NB4 (cell line): ENCODE results near the gene PLD5.
"Not testable (repeated sequence)": the region's sequence is repeated elsewhere in the genome, so short reads cannot be mapped to it uniquely, and the experiment has no call there.

Experiments used
- DNase-seq: peaks from one replicate; pipeline ENCODE4 v3.0.0; 2010; ENCODE audit warnings: low read depth
- H3K4me3 ChIP-seq: one replicate; pipeline ENCODE4 v1.5.1; 2011; ENCODE audit warnings: mild to moderate bottlenecking, low read depth, low read length, moderate library complexity
- MYC ChIP-seq: IDR thresholded peaks from 2 replicates; pipeline ENCODE4 v1.6.1; 2011; ENCODE audit warnings: low read depth, low read length
- POLR2A ChIP-seq: IDR thresholded peaks from 2 replicates; pipeline ENCODE4 v1.6.1; 2011; ENCODE audit warnings: mild to moderate bottlenecking; ENCODE audit not compliant: insufficient read length; ENCODE audit errors: extremely low read depth
- TF ChIP-seq, protein P1 (sequence below): IDR thresholded peaks from 2 replicates; pipeline ENCODE4 v1.6.1; 2011; ENCODE audit warnings: low read depth, low read length
- TF ChIP-seq, protein P2 (sequence below): IDR thresholded peaks from one replicate; pipeline ENCODE4 v1.5.1; 2012; ENCODE audit warnings: low read depth, low read length

Gene PLD5

DNA sequence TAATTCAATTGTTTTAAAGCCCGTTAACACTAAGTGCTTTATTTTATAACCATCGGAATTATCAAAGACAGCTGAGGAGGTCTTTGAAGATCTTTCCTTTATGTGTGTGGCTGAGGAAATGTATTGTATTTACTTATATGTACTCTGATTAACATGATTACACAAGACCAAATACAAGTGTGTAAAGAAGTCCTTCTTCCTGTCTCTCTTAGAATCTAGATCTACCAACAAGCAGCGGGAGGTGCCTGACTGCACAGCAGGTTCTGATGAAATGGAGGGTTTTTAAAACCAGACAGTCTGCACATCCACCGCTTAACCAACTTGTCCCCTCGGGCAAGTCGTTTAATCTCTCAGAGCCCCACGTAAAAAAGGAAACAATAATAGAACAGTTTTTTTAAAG lies 285.1 kb downstream of the PLD5 start:
- no peak overlapping the region for H3K4me3 ChIP-seq
- TF ChIP-seq POLR2A (no peak), MYC (no peak)
- TF ChIP-seq, protein P1, sequence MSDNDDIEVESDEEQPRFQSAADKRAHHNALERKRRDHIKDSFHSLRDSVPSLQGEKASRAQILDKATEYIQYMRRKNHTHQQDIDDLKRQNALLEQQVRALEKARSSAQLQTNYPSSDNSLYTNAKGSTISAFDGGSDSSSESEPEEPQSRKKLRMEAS, result no peak
- peak; percentile 44 for DNase-seq

DNA sequence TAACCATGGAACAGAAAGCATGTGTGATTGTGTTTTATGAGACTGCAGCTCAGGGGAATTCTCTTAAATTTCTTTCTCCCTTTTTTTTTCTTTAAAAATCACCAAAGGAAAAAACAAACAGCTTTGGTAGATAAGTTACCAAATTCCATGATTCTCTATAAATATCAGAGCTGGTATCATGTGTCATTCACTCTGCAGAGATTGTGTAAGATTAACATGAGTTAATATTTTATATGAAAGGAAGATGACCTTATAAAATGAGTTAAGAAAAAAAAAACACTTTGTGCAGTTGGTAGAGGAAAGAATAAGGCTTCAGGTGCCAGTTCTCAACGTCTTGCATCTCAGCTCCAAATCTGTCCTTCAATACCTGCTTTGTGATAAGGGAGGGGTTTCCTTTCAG lies 287.4 kb downstream of the PLD5 start:
- H3K4me3 ChIP-seq, result no peak overlapping the region
- TF ChIP-seq POLR2A (no peak), MYC (no peak)
- TF ChIP-seq, protein P1, result no peak
- TF ChIP-seq, protein P2, sequence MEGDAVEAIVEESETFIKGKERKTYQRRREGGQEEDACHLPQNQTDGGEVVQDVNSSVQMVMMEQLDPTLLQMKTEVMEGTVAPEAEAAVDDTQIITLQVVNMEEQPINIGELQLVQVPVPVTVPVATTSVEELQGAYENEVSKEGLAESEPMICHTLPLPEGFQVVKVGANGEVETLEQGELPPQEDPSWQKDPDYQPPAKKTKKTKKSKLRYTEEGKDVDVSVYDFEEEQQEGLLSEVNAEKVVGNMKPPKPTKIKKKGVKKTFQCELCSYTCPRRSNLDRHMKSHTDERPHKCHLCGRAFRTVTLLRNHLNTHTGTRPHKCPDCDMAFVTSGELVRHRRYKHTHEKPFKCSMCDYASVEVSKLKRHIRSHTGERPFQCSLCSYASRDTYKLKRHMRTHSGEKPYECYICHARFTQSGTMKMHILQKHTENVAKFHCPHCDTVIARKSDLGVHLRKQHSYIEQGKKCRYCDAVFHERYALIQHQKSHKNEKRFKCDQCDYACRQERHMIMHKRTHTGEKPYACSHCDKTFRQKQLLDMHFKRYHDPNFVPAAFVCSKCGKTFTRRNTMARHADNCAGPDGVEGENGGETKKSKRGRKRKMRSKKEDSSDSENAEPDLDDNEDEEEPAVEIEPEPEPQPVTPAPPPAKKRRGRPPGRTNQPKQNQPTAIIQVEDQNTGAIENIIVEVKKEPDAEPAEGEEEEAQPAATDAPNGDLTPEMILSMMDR, result no peak
- DNase-seq, result no peak

DNA sequence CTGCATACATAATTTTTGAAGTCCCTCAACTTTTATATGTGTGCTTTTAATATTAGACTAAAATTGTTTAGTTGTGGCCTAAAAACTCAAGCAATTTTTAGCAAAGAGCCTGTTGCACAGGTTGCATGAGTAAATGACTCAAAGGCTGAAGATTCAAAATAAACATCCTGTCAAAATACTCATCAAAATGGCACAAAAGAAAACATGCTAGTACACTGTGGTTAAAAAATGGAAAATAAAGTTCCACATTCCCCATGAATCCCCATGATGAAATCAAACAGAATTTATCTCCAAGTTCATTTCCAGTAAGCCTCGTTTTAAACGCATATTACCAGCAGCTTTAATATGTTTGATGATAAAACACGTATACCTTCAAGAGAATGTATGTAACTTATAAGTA lies 295.5 kb downstream of the PLD5 start:
- no peak overlapping the region for H3K4me3 ChIP-seq
- no peak for DNase-seq
- TF ChIP-seq, protein P2, result no peak
- TF ChIP-seq MYC, result no peak
- TF ChIP-seq POLR2A, result no peak
- TF ChIP-seq, protein P1, result no peak

DNA sequence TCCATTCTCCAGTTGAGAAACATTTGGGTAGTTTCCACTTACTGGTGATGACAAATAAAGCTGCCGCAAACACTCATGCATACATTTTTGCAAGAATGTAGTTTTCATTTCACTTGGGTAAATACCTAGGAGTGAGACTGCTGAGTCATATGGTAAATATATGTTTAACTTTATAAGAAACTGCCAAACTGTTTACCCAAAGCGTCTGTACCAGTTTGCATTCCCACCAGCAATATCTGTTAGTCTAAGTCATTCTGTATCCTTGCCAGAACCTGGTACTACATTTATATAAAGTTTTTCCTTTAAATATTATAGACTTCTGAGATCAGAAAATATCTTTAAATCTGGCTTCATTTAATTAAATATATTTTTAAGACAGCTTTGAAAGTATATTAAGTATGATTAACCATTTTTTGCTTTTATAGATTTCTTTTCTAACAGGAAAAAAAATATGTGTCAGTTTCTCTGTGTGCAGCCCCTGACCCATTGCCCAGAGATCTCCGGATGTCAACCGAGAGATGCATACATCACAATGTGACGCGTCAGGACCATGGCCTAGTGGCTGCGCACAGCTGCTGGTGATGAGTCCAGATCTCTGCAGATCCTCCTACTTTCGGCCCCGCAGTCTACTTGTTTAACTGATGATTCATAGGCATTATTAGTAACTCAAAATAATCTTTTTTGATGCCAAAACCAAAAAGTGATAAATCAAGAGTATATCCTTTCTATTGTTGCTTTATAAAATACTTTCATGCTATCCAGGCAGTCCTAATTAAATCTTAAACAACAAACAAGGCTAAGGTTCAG lies 298.5 kb downstream of the PLD5 start:
- TF ChIP-seq MYC (no peak), POLR2A (no peak)
- TF ChIP-seq, protein P1, result no peak
- TF ChIP-seq, protein P2, result no peak
- H3K4me3 ChIP-seq, result no peak overlapping the region
- no peak for DNase-seq

DNA sequence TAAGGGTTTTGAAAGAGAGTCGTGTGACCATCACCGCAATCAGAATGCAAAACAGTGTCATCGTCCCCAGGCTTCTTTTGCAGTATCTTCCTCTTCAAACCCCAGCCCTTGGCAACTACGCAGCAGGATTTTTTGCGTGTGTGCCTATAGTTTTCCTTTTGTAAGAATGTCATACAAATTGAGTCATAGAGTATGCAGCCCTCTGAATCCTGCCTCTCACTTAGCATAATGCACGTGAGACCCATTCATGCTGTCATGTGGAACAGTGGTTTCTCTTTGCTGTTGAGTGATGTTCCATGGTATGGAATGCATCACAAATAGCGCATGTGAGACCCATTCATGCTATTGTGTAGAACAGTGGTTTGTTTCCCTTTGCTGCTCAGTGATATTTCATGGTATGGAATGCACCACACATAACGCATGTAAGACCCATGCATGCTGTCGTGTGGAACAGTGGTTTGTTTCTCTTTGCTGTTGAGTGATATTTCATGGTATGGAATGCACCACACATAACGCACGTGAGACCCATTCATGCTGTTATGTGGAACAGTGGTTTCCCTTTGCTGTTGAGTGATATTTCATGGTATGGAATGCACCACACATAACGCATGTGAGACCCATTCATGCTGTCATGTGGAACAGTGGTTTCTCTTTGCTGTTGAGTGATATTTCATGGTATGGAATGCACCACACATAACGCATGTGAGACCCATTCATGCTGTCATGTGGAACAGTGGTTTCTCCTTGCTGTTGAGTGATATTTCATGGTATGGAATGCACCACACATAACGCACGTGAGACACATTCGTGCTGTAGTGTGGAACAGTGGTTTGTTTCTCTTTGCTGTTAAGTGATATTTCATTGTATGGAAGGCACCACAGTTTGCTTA lies 299.4 kb downstream of the PLD5 start:
- not testable (repeated sequence) for DNase-seq

DNA sequence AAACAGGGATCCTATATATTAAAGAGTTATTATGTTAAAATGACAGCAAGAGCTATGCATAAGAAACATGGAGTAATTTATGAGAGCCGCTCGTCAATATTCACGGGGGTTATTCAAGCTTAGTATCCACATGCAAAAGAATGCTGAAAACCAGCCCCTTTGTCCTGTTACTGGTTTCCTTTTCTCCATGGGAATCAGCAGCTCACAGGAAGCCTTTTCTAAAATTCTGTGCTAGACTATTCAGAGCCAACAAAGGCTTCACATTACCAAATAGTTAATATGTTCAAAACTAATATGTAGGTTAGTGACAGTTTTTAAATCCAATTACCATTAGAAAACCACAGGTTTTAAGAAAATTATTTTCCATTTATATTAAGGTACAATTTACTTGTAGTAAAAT lies 300.0 kb downstream of the PLD5 start:
- DNase-seq, result no peak
- H3K4me3 ChIP-seq, result no peak overlapping the region
- TF ChIP-seq POLR2A (no peak), MYC (no peak)
- TF ChIP-seq, protein P1, result no peak
- TF ChIP-seq, protein P2, result no peak

More for the DNA sequence above, 299.4 kb downstream of the PLD5 start:
- H3K4me3 ChIP-seq, result not testable (repeated sequence)
